Measurements from ENCODE around the gene GUCY1B1.
"Not testable (repeated sequence)": the region's sequence is repeated elsewhere in the genome, so short reads cannot be mapped to it uniquely, and the experiment has no call there.

- TF ChIP-seq YY1 (IDR thresholded peaks at IDR 0.05; ENCODE audit: insufficient read depth, insufficient read length); ZNF274 (IDR thresholded peaks at IDR 0.05; ENCODE audit: low read depth, low read length); SUZ12 (IDR thresholded peaks at IDR 0.05; ENCODE audit: extremely low read depth, insufficient read depth, insufficient read length): not testable (repeated sequence)
Measured at GRCh38 chr4:155797581-155797980, 38.8 kb downstream of the GUCY1B1 start.
